ENCODE data around the gene PDLIM5.
A peak's percentile ranks its signal among the peaks of the same experiment; 100 is the strongest.

The PDLIM5 gene

DNA sequence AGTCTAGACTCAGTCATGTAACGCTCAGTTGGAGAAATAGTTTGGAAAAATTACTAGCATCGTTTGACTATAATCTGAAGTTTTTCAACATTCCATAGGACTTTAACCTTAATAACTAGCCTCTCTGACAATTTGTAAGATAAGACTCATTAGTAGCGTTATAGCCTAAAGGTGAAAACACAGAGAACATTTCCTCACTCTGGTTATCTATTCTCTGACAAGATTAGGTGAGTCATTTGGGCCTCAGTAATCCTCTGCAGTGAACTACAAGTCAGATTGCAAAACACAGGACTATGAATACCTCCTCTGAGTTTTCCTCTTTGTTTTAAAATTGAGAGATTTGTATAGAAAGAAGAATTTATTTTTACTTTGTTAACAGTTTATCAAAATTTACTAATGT, 31.8 kb upstream of the PDLIM5 start:
- TF ChIP-seq CTCF (conservative IDR thresholded peaks at IDR 0.05; ENCODE audit: low read depth): no peak
- ChIA-PET CTCF (no interaction called here), POLR2A (ENCODE audit: low non-redundant PET) (no interaction called here)
- peak; percentile 70 for DNase-seq (ENCODE audit: low spot score)
- H3K27ac ChIP-seq: no peak overlapping the region

GRCh38 chr4:94420356-94420755, 31.4 kb upstream of the PDLIM5 start:
- POLR2A ChIA-PET (ENCODE audit: low non-redundant PET): no interaction called here
- no peak for TF ChIP-seq CTCF (conservative IDR thresholded peaks at IDR 0.05; ENCODE audit: low read depth)
- no peak for DNase-seq (ENCODE audit: low spot score)
- CTCF ChIA-PET: no interaction called here
- no peak overlapping the region for H3K27ac ChIP-seq

DNA sequence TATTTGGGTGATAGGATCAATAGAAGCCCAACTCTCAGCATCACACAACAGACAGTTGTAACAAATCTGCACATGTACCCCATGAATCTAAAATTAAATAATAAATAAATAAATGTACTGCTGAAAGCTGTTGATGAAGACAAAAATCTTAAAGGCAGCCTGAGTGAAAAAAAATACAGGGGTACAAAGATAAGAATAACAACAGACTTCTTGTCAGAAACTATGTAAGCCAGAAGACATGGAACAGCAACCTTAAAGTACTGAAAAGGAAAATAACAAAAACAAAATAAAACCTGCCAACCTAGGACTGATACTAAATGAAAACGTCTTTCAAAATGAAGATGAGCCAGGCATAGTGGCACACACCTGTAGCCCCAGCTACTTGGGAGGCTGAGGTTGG, 25.0 kb upstream of the PDLIM5 start:
- H3K27ac ChIP-seq: no peak overlapping the region
- ChIA-PET CTCF (no interaction called here), POLR2A (ENCODE audit: low non-redundant PET) (no interaction called here)
- no peak for TF ChIP-seq CTCF (conservative IDR thresholded peaks at IDR 0.05; ENCODE audit: low read depth)
- no peak for DNase-seq (ENCODE audit: low spot score)

GRCh38 chr4:94428884-94429283, 22.9 kb upstream of the PDLIM5 start:
- POLR2A ChIA-PET (ENCODE audit: low non-redundant PET): no interaction called here
- H3K27ac ChIP-seq: no peak overlapping the region
- no peak for DNase-seq (ENCODE audit: low spot score)
- CTCF ChIA-PET: interaction anchor here (0.7 to 1.3 kb wide), 2 partner anchors 29 to 192 kb away, joined by 4 read pairs; no protein-coding TSS in a partner anchor
- no peak for TF ChIP-seq CTCF (conservative IDR thresholded peaks at IDR 0.05; ENCODE audit: low read depth)

DNA sequence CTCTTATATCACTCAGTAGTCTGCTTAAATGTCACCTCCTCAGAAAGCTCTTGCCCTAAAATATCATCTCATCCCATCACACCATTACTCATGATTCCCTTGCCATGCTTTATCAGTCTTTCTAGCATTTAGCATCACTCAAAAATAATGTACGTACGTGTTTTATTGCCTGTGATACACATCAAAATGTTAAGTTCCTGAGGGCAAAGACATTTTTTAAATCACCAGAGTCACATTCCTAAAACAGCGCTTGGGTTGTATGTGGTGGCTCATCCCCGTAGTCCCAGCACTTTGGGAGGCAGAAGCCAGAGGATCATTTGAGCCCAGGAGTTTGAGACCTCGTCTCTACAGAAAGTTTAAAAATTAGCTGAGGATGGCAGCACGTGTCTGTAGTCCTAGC, 21.3 kb upstream of the PDLIM5 start:
- ChIA-PET POLR2A (ENCODE audit: low non-redundant PET) (no interaction called here), CTCF (no interaction called here)
- H3K27ac ChIP-seq: no peak overlapping the region
- TF ChIP-seq CTCF (conservative IDR thresholded peaks at IDR 0.05; ENCODE audit: low read depth): no peak
- DNase-seq (ENCODE audit: low spot score): no peak

- ChIA-PET CTCF (no interaction called here), POLR2A (ENCODE audit: low non-redundant PET) (no interaction called here)
- DNase-seq (ENCODE audit: low spot score): no peak
- no peak overlapping the region for H3K27ac ChIP-seq
- TF ChIP-seq CTCF (conservative IDR thresholded peaks at IDR 0.05; ENCODE audit: low read depth): no peak
These were observed 20.4 kb upstream of the PDLIM5 start for GRCh38 chr4:94431388-94431787.

GRCh38 chr4:94434505-94434904, 17.2 kb upstream of the PDLIM5 start:
- H3K27ac ChIP-seq: no peak overlapping the region
- TF ChIP-seq CTCF (conservative IDR thresholded peaks at IDR 0.05; ENCODE audit: low read depth): no peak
- no peak for DNase-seq (ENCODE audit: low spot score)
- POLR2A ChIA-PET (ENCODE audit: low non-redundant PET): no interaction called here
- CTCF ChIA-PET: no interaction called here
